H1 (cell line): ENCODE measurements around the gene ADAMTS20. TPM values are rescaled to one million over a fixed set of nuclear protein-coding genes. Genes with fewer than 3 reads are reported as not detected.

Experiments
- CTCF ChIA-PET: fragments of 300-600 bp; sonication (Branson Sonifier 250); formaldehyde crosslinking; loops from one replicate; lab custom pipeline; 2021; ENCODE audit not compliant: partially characterized antibody; lab: Charles Lee
- POLR2A ChIA-PET: fragments of 300-600 bp; sonication (Branson Sonifier 250); formaldehyde crosslinking; loops from one replicate; lab custom pipeline; 2021; ENCODE audit warnings: inconsistent platforms; ENCODE audit not compliant: partially characterized antibody; lab: Charles Lee
- DNase-seq, 2 experiments: peaks; one replicate each; pipeline versions ENCODE4 v3.0.0 to v3.0.0-alpha.2; 2010 to 2022; ENCODE audit warnings: low spot score in 2 of 2, low read depth in 1 of 2, mixed read lengths in 1 of 2
- FAIRE-seq: peaks from 2 replicates; lab custom pipeline; 2011; peaks lifted over from hg19 to GRCh38; lab: Jason Lieb, UNC
- H2AFZ ChIP-seq: 2 replicates; pipeline ENCODE4 v1.8.1; 2012; ENCODE audit warnings: low read length, inconsistent platforms
- H2AK5ac ChIP-seq: 2 replicates; pipeline ENCODE4 v1.6.1; 2013; ENCODE audit warnings: low read depth, low read length
- H2BK120ac ChIP-seq: replicated peaks from 2 replicates; pipeline ENCODE3; 2013; ENCODE audit warnings: low read depth, low read length, inconsistent platforms
- H2BK12ac ChIP-seq: 2 replicates; pipeline ENCODE4 v1.6.1; 2013; ENCODE audit warnings: low read depth, low read length
- H2BK15ac ChIP-seq: 2 replicates; pipeline ENCODE4 v1.6.1; 2013; ENCODE audit warnings: low read length
- H2BK20ac ChIP-seq: 2 replicates; pipeline ENCODE4 v1.6.1; 2013; ENCODE audit warnings: low read length
- H2BK5ac ChIP-seq: 2 replicates; pipeline ENCODE4 v1.6.1; 2013; ENCODE audit warnings: low read depth, low read length
- H3K14ac ChIP-seq: 2 replicates; pipeline ENCODE4 v1.6.1; 2013; ENCODE audit warnings: inconsistent platforms; ENCODE audit not compliant: insufficient read length
- H3K18ac ChIP-seq: 2 replicates; pipeline ENCODE4 v1.6.1; 2013; ENCODE audit warnings: low read length; ENCODE audit errors: extremely low read depth
- H3K23ac ChIP-seq: 2 replicates; pipeline ENCODE4 v1.6.1; 2013; ENCODE audit warnings: inconsistent platforms; ENCODE audit not compliant: insufficient read length
- H3K23me2 ChIP-seq: 2 replicates; pipeline ENCODE4 v1.6.1; 2013; ENCODE audit warnings: low read depth, low read length
- H3K27ac ChIP-seq: 2 replicates; pipeline ENCODE4 v1.6.1; 2011; ENCODE audit warnings: low read depth, low read length, inconsistent platforms
- H3K27me3 ChIP-seq, 4 experiments: replicated peaks in 1 of 4; 1 replicate in 1 of 4; 2 replicates in 3 of 4; pipeline versions ENCODE4 v1.6.1 to v1.8.1; 2011 to 2013; ENCODE audit warnings: low read length in 3 of 4, mild to moderate bottlenecking in 3 of 4, inconsistent platforms in 2 of 4, mixed read lengths in 2 of 4, moderate library complexity in 1 of 4; ENCODE audit not compliant: control insufficient read depth in 3 of 4, insufficient read depth in 3 of 4; ENCODE audit errors: extremely low read depth in 1 of 4
- H3K36me3 ChIP-seq, 4 experiments: 2 replicates each; pipeline versions ENCODE4 v1.6.1 to v1.8.1; 2011 to 2013; ENCODE audit warnings: mild to moderate bottlenecking in 4 of 4, low read length in 3 of 4, moderate library complexity in 2 of 4, control low read depth in 1 of 4, inconsistent platforms in 1 of 4; ENCODE audit not compliant: insufficient read depth in 4 of 4, control insufficient read depth in 2 of 4
- H3K4ac ChIP-seq: replicated peaks from 2 replicates; pipeline ENCODE3; 2013; ENCODE audit warnings: low read length, low read depth, mixed read lengths, inconsistent platforms; ENCODE audit not compliant: insufficient read length
- H3K4me1 ChIP-seq, 4 experiments: replicated peaks in 1 of 4; 1 replicate in 1 of 4; 2 replicates in 3 of 4; pipeline versions ENCODE4 v1.6.1 to v1.8.1; 2011 to 2013; ENCODE audit warnings: low read length in 3 of 4, inconsistent platforms in 2 of 4, mixed read lengths in 1 of 4; ENCODE audit not compliant: insufficient read depth in 4 of 4, control insufficient read depth in 3 of 4
- H3K4me2 ChIP-seq, 2 experiments: 2 replicates each; pipeline versions ENCODE4 v1.6.1 to v1.8.1; 2011 to 2013; ENCODE audit warnings: low read depth in 2 of 2, low read length in 2 of 2, control low read depth in 1 of 2, inconsistent platforms in 1 of 2, mild to moderate bottlenecking in 1 of 2; ENCODE audit not compliant: insufficient read depth in 1 of 2
- H3K4me3 ChIP-seq, 4 experiments: fragments of 200-600, 300-600 bp in 1 of 4; sonication (generic), shearing (Covaris generic), sonication (Bioruptor Twin) in 1 of 4; 2 replicates each; pipeline versions ENCODE4 v1.5.1 to v1.8.1; 2011 to 2016; ENCODE audit warnings: low read length in 4 of 4, low read depth in 3 of 4, control low read depth in 2 of 4, inconsistent platforms in 2 of 4, mild to moderate bottlenecking in 2 of 4, mixed read lengths in 1 of 4, moderate library complexity in 1 of 4; ENCODE audit not compliant: insufficient read depth in 2 of 4; ENCODE audit errors: extremely low read depth in 1 of 4
- H3K56ac ChIP-seq: replicated peaks from 2 replicates; pipeline ENCODE3; 2013; ENCODE audit warnings: low read depth, mild to moderate bottlenecking, mixed read lengths, low read length, inconsistent platforms; ENCODE audit not compliant: insufficient read length
- H3K79me1 ChIP-seq: 2 replicates; pipeline ENCODE4 v1.6.1; 2013; ENCODE audit warnings: low read depth, low read length, control low read depth
- H3K79me2 ChIP-seq, 2 experiments: 2 replicates each; pipeline versions ENCODE4 v1.6.1 to v1.8.1; 2012 to 2013; ENCODE audit warnings: low read length in 2 of 2, mild to moderate bottlenecking in 2 of 2, inconsistent platforms in 1 of 2; ENCODE audit not compliant: insufficient read depth in 2 of 2, control insufficient read depth in 1 of 2
- H3K9ac ChIP-seq, 4 experiments: replicated peaks in 1 of 4; 1 replicate in 1 of 4; 2 replicates in 3 of 4; pipeline versions ENCODE4 v1.6.1 to v1.8.1; 2011 to 2013; ENCODE audit warnings: low read depth in 3 of 4, low read length in 3 of 4, control low read depth in 2 of 4, mild to moderate bottlenecking in 2 of 4, moderate library complexity in 2 of 4, inconsistent platforms in 1 of 4; ENCODE audit errors: extremely low read depth in 1 of 4
- H3K9me3 ChIP-seq, 2 experiments: 2 replicates each; pipeline versions ENCODE4 v1.6.1 to v1.8.1; 2012 to 2013; ENCODE audit warnings: mild to moderate bottlenecking in 2 of 2, moderate library complexity in 2 of 2, control low read depth in 1 of 2, inconsistent platforms in 1 of 2, low read depth in 1 of 2, low read length in 1 of 2, mixed read lengths in 1 of 2; ENCODE audit not compliant: insufficient read depth in 2 of 2
- H4K20me1 ChIP-seq, 2 experiments: replicated peaks in 1 of 2; 2 replicates each; pipeline versions ENCODE3 to v1.8.1; 2011 to 2013; ENCODE audit warnings: inconsistent platforms in 2 of 2, low read length in 2 of 2, mild to moderate bottlenecking in 1 of 2; ENCODE audit not compliant: insufficient read depth in 2 of 2, control insufficient read depth in 1 of 2
- H4K5ac ChIP-seq: 2 replicates; pipeline ENCODE4 v1.6.1; 2013; ENCODE audit warnings: low read length, low read depth, mixed read lengths, inconsistent platforms; ENCODE audit not compliant: insufficient read length
- H4K8ac ChIP-seq: 2 replicates; pipeline ENCODE4 v1.8.0; 2013; ENCODE audit warnings: mild to moderate bottlenecking, moderate library complexity, low read length, inconsistent platforms; ENCODE audit not compliant: insufficient read depth; ENCODE audit errors: extremely low read depth
- H4K91ac ChIP-seq: replicated peaks from 2 replicates; pipeline ENCODE3; 2013; ENCODE audit warnings: low read length, mixed read lengths, inconsistent platforms; ENCODE audit not compliant: insufficient read length
- CBX8 ChIP-seq: fragments of 300-800, 300-1000 bp; sonication (generic); IDR thresholded peaks from 2 replicates; pipeline ENCODE4 v1.7.1; 2016; ENCODE audit warnings: low read depth, low read length, borderline replicate concordance
- CHD2 ChIP-seq: IDR thresholded peaks from 2 replicates; pipeline ENCODE4 v1.6.1; 2012; ENCODE audit warnings: low read length, improper control_type of control experiment
- FOSL1 ChIP-seq: IDR thresholded peaks from 2 replicates; pipeline ENCODE4 v1.6.1; 2011; ENCODE audit warnings: mild to moderate bottlenecking, low read depth, low read length, moderate library complexity; ENCODE audit not compliant: insufficient read depth
- GABPA ChIP-seq: IDR thresholded peaks from 2 replicates; pipeline ENCODE4 v1.6.1; 2011; ENCODE audit warnings: mild to moderate bottlenecking, low read length, moderate library complexity, borderline replicate concordance; ENCODE audit not compliant: insufficient read depth
- HDAC2 ChIP-seq, 2 experiments: fragments of 300-600 bp in 1 of 2; sonication (generic) in 1 of 2; IDR thresholded peaks; 2 replicates each; pipeline ENCODE4 v1.6.1; 2011 to 2012; ENCODE audit warnings: low read depth in 2 of 2, low read length in 2 of 2, mild to moderate bottlenecking in 2 of 2, moderate library complexity in 2 of 2, borderline replicate concordance in 1 of 2, inconsistent platforms in 1 of 2
- KDM1A ChIP-seq: fragments of 200-600, 300-600 bp; sonication (generic); IDR thresholded peaks from 2 replicates; pipeline ENCODE4 v1.7.1; 2016; ENCODE audit warnings: mild to moderate bottlenecking, low read length, borderline replicate concordance
- POLR2A ChIP-seq, 2 experiments: IDR thresholded peaks; 1 replicate in 1 of 2; 2 replicates in 1 of 2; pipeline ENCODE4 v1.6.1; 2011; ENCODE audit warnings: low read depth in 2 of 2, low read length in 2 of 2, mild to moderate bottlenecking in 2 of 2; ENCODE audit errors: control extremely low read depth in 1 of 2
- RNF2 ChIP-seq: fragments of 200-900, 300-1000 bp; sonication (generic); IDR thresholded peaks from 2 replicates; pipeline ENCODE4 v1.7.1; 2016; ENCODE audit warnings: borderline replicate concordance, low read depth, mild to moderate bottlenecking, antibody characterized with exemption, low read length; ENCODE audit not compliant: poor library complexity, severe bottlenecking; ENCODE audit errors: missing control alignments
- RXRA ChIP-seq: IDR thresholded peaks from 2 replicates; pipeline ENCODE4 v1.6.1; 2011; ENCODE audit warnings: low read depth, mild to moderate bottlenecking, low read length, moderate library complexity; ENCODE audit not compliant: insufficient read depth
- SIN3A ChIP-seq, 2 experiments: IDR thresholded peaks in 1 of 2; conservative IDR thresholded peaks in 1 of 2; 2 replicates each; pipeline ENCODE4 v1.6.1; 2011 to 2012; ENCODE audit warnings: low read length in 2 of 2, improper control_type of control experiment in 1 of 2, low read depth in 1 of 2, mild to moderate bottlenecking in 1 of 2
- SP2 ChIP-seq: IDR thresholded peaks from 2 replicates; pipeline ENCODE4 v1.6.1; 2012; ENCODE audit warnings: mild to moderate bottlenecking, low read length, inconsistent platforms
- SRF ChIP-seq: IDR thresholded peaks from 2 replicates; pipeline ENCODE4 v1.6.1; 2011; ENCODE audit warnings: mild to moderate bottlenecking, low read depth, low read length, moderate library complexity
- TBP ChIP-seq: IDR thresholded peaks from 2 replicates; pipeline ENCODE4 v1.6.1; 2011; ENCODE audit warnings: low read depth, low read length, improper control_type of control experiment
- polyA plus RNA-seq, 7 experiments: library from polyadenylated mRNA; depleted of rRNA in 3 of 7; stranded (reverse) in 5 of 7; unstranded in 2 of 7; fragments of >200 nt in 5 of 7; fragments of 200-250 nt in 2 of 7; gene quantifications; 1 replicate in 5 of 7; 2 replicates in 1 of 7; 4 replicates in 1 of 7; pipeline versions ENCODE4 v1.2.1 to v1.2.3, GENCODE V29; 2011 to 2013; ENCODE audit warnings: missing spikeins in 2 of 7, mixed read lengths in 2 of 7
- total RNA-seq: library from RNA; stranded (reverse); fragmentation: NEBNext Ultra II Directional; extraction: Animal tissue kit (Norgen Biotek cat#: 25700); gene quantifications from 2 replicates; pipeline ENCODE4 v1.2.1, GENCODE V29; 2021
- TF ChIP-seq, protein P1 (sequence below): IDR thresholded peaks from 2 replicates; pipeline ENCODE4 v1.6.1; 2011; ENCODE audit warnings: low read length, improper control_type of control experiment

ADAMTS20 gene
- total and polyA plus RNA-seq, 2 of the 8 experiments (the other 6 are each of a cell fraction or from before 2014, with no cell fraction given): 2.9 to 5.1 TPM

DNA sequence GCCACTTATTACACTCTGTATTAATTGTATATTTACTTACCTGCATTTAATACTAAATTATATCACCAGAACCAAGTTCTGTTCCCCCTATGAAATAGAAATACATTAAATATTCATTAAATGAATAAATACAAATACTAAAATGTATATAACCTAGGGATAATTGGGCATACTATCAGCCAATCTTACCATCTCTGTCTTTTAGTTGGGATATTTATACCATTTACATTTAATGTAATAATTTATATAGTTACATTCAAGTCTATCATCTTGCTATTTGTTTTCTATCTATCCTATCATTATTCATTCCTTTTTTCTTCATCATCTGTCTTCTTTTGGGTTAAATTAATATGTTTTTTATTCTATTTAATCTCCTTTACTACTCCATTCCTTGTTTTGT, 4.1 kb upstream of the ADAMTS20 start:
- Histone ChIP-seq H3K18ac (no peak overlapping the region), H2BK120ac (no peak overlapping the region), H3K4ac (no peak overlapping the region), H3K79me1 (no peaks in the 10 kb centered on the region), H2BK15ac (no peak overlapping the region), H4K20me1 (no peaks in the 10 kb centered on the region), H2BK12ac (no peak overlapping the region), H3K4me3 (no peak overlapping the region), H3K4me2 (no peak overlapping the region), H3K27ac (no peak overlapping the region), H3K79me2 (no peaks in the 10 kb centered on the region), H3K4me1 (peaks cover 0 to 3% (median 1%) of the 10 kb centered on the region in 4 experiments; a peak in 4 of 7 replicates), H4K8ac (no peak overlapping the region), H3K36me3 (no peaks in the 10 kb centered on the region), H3K23ac (no peak overlapping the region), H2AK5ac (no peak overlapping the region), H3K56ac (no peak overlapping the region), H3K9me3 (peaks cover 2 to 5% of the 10 kb centered on the region in 2 experiments; a peak in 2 of 4 replicates), H4K5ac (no peak overlapping the region), H4K91ac (no peak overlapping the region), H3K27me3 (peaks cover 0 to 5% (median 3%) of the 10 kb centered on the region in 4 experiments; a peak in 5 of 7 replicates), H3K9ac (no peak overlapping the region), H2BK20ac (no peak overlapping the region), H2BK5ac (no peak overlapping the region), H3K14ac (no peak overlapping the region), H2AFZ (no peak overlapping the region), H3K23me2 (peaks cover 10% of the 10 kb centered on the region)
- DNase-seq: no peak
- no peak for FAIRE-seq
- POLR2A ChIA-PET: no interaction called here
- CTCF ChIA-PET: no interaction called here
- TF ChIP-seq GABPA: no peak
- TF ChIP-seq SIN3A (conservative IDR thresholded peaks at IDR 0.05 in 1 of 2, IDR thresholded peaks at IDR 0.05 in 1 of 2; ENCODE audit: low read depth in 1 of 2, low read length in 2 of 2): no peak
- TF ChIP-seq TBP: no peak
- no peak for TF ChIP-seq POLR2A (IDR thresholded peaks at IDR 0.05; ENCODE audit: control extremely low read depth in 1 of 2, low read depth in 2 of 2, low read length in 2 of 2)
- TF ChIP-seq KDM1A: no peak
- TF ChIP-seq RXRA: no peak
- no peak for TF ChIP-seq SP2
- no peak for TF ChIP-seq SRF
- TF ChIP-seq, protein P1, sequence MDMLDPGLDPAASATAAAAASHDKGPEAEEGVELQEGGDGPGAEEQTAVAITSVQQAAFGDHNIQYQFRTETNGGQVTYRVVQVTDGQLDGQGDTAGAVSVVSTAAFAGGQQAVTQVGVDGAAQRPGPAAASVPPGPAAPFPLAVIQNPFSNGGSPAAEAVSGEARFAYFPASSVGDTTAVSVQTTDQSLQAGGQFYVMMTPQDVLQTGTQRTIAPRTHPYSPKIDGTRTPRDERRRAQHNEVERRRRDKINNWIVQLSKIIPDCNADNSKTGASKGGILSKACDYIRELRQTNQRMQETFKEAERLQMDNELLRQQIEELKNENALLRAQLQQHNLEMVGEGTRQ: no peak
- no peak for TF ChIP-seq HDAC2 (IDR thresholded peaks at IDR 0.05; ENCODE audit: borderline replicate concordance in 1 of 2, low read depth in 2 of 2, low read length in 2 of 2)
- no peak for TF ChIP-seq CHD2
- no peak for TF ChIP-seq RNF2
- no peak for TF ChIP-seq FOSL1
- no peak for TF ChIP-seq CBX8
